Measurements from ENCODE around the gene ROPN1L. TPM values are rescaled to one million over a fixed set of nuclear protein-coding genes. Genes with fewer than 3 reads are reported as not detected.

The ROPN1L gene
- polyA plus RNA-seq, 3 donors = 1.5 to 2.1 (median 1.9) TPM

- Histone ChIP-seq H4K20me1 (ENCODE audit: insufficient read depth, low read length) (peaks cover 7% of the 10 kb centered on the region), H3K27ac (ENCODE audit: low read depth in 1 of 2, low read length in 2 of 2) (no peak overlapping the region), H3K27me3 (ENCODE audit: control insufficient read depth in 2 of 2, insufficient read depth in 2 of 2, low read length in 2 of 2) (no peaks in the 10 kb centered on the region), H3K4me3 (replicated peaks in 1 of 3; ENCODE audit: low read depth in 2 of 3, low read length in 3 of 3) (no peak overlapping the region), H3K36me3 (replicated peaks in 1 of 2; ENCODE audit: control insufficient read depth in 1 of 2, insufficient read depth in 2 of 2, low read length in 2 of 2) (peaks cover 65 to 69% of the 10 kb centered on the region in 2 donors), H3K4me1 (ENCODE audit: control insufficient read depth in 1 of 2, insufficient read depth in 2 of 2, low read length in 2 of 2) (peaks cover 33 to 35% of the 10 kb centered on the region in 2 donors), H3K79me2 (ENCODE audit: insufficient read depth, low read length) (no peaks in the 10 kb centered on the region), H3K9me3 (replicated peaks in 1 of 2; ENCODE audit: control insufficient read depth in 1 of 2, insufficient read depth in 1 of 2, low read length in 2 of 2) (no peaks in the 10 kb centered on the region), H2AFZ (ENCODE audit: insufficient read depth, low read depth, low read length, poor library complexity, severe bottlenecking) (no peak overlapping the region), H3K4me2 (replicated peaks; ENCODE audit: extremely low read depth, low read length, poor library complexity, severe bottlenecking) (no peak overlapping the region), H3K9ac (ENCODE audit: insufficient read depth, low read length, poor library complexity, severe bottlenecking) (no peak overlapping the region)
- Mint-ChIP-seq H3K36me3 (peaks cover 58 to 63% of the 10 kb centered on the region in 2 donors), H3K27ac (peak overlapping the region in 2 of 7 donors; percentile 20 to 59), H3K9me3 (no peaks in the 10 kb centered on the region), H3K4me1 (peaks cover 37% of the 10 kb centered on the region), H3K4me3 (no peak overlapping the region), H3K27me3 (ENCODE audit: low read depth in 3 of 3) (no peaks in the 10 kb centered on the region)
- TF ChIP-seq CTCF (IDR thresholded peaks at IDR 0.05) = no peak
- WGBS (ENCODE audit: insufficient coverage) = no CpG with 5 or more reads among the region's 4 CpGs
- no peak for DNase-seq
- intact Hi-C loops (cut with micrococcal nuclease) = no loop called here
These were observed 22.9 kb upstream of the ROPN1L start for GRCh38 chr5:10418654-10419345.

- no peaks in the 10 kb centered on the region for H3K27me3 ChIP-seq (ENCODE audit: control insufficient read depth in 2 of 2, insufficient read depth in 2 of 2, low read length in 2 of 2)
- 100% methylated on average over 2 of the region's 2 CpGs for WGBS (ENCODE audit: insufficient coverage)
- Mint-ChIP-seq H3K36me3 (peaks cover 59 to 62% of the 10 kb centered on the region in 2 donors), H3K4me1 (peaks cover 40% of the 10 kb centered on the region), H3K27ac (peak overlapping the region in 3 of 7 donors; percentile 5 to 80 (median 55)), H3K9me3 (no peaks in the 10 kb centered on the region), H3K4me3 (no peak overlapping the region), H3K27me3 (ENCODE audit: low read depth in 3 of 3) (no peaks in the 10 kb centered on the region)
- intact Hi-C loops (cut with micrococcal nuclease) = loop anchor here in 1 of 2 donors (10.0 kb wide), 1 partner anchor 166 kb away; the partner anchor contains the start of gene CCT5
- H2AFZ ChIP-seq (ENCODE audit: insufficient read depth, low read depth, low read length, poor library complexity, severe bottlenecking) = no peak overlapping the region
- peak overlapping the region in 1 of 2 donors; percentile 81 for H3K27ac ChIP-seq (ENCODE audit: low read depth in 1 of 2, low read length in 2 of 2)
- H3K4me2 ChIP-seq (replicated peaks; ENCODE audit: extremely low read depth, low read length, poor library complexity, severe bottlenecking) = no peak overlapping the region
- H4K20me1 ChIP-seq (ENCODE audit: insufficient read depth, low read length) = peaks cover 12% of the 10 kb centered on the region
- TF ChIP-seq CTCF (IDR thresholded peaks at IDR 0.05) = no peak
- no peak overlapping the region for H3K4me3 ChIP-seq (replicated peaks in 1 of 3; ENCODE audit: low read depth in 2 of 3, low read length in 3 of 3)
- peaks cover 33 to 38% of the 10 kb centered on the region in 2 donors for H3K4me1 ChIP-seq (ENCODE audit: control insufficient read depth in 1 of 2, insufficient read depth in 2 of 2, low read length in 2 of 2)
- no peaks in the 10 kb centered on the region for H3K9me3 ChIP-seq (replicated peaks in 1 of 2; ENCODE audit: control insufficient read depth in 1 of 2, insufficient read depth in 1 of 2, low read length in 2 of 2)
- no peak overlapping the region for H3K9ac ChIP-seq (ENCODE audit: insufficient read depth, low read length, poor library complexity, severe bottlenecking)
- peaks cover 62 to 65% of the 10 kb centered on the region in 2 donors for H3K36me3 ChIP-seq (replicated peaks in 1 of 2; ENCODE audit: control insufficient read depth in 1 of 2, insufficient read depth in 2 of 2, low read length in 2 of 2)
- DNase-seq = no peak
- no peaks in the 10 kb centered on the region for H3K79me2 ChIP-seq (ENCODE audit: insufficient read depth, low read length)
These were observed 21.2 kb upstream of the ROPN1L start for GRCh38 chr5:10420468-10420867.

Measured in CD14-positive monocyte (primary cell).